Measurements from ENCODE around the gene AMACR. TPM values are rescaled to one million over a fixed set of nuclear protein-coding genes. Genes with fewer than 3 reads are reported as not detected.

AMACR gene
- total RNA-seq, 1 experiment from 2014 or later = 20.6 TPM

GRCh38 chr5:33938507-33938796 lies 69.4 kb downstream of the AMACR start:
- CTCF ChIA-PET = no interaction called here
- TF ChIP-seq SIN3A (IDR thresholded peaks at IDR 0.05; ENCODE audit: borderline replicate concordance, insufficient read depth, low read depth, low read length) (no peak), REST (IDR thresholded peaks at IDR 0.05; ENCODE audit: insufficient read depth in 1 of 2, low read depth in 2 of 2, low read length in 1 of 2) (no peak), TCF7L2 (IDR thresholded peaks at IDR 0.05; ENCODE audit: low read depth, low read length) (no peak), POLR2AphosphoS5 (IDR thresholded peaks at IDR 0.05; ENCODE audit: low read depth, low read length) (no peak), CTCF (IDR thresholded peaks at IDR 0.05) (no peak)
- no TSS peak for BruUV-seq (replicated peaks)
- Histone ChIP-seq H3K4me3 (ENCODE audit: low read depth in 2 of 2, low read length in 2 of 2) (no peak overlapping the region), H3K27ac (ENCODE audit: low read length) (no peak overlapping the region), H3K9me3 (ENCODE audit: control insufficient read depth, insufficient read depth, low read depth, low read length) (no peaks in the 10 kb centered on the region), H3K36me3 (ENCODE audit: control insufficient read depth, insufficient read depth, low read length) (no peaks in the 10 kb centered on the region), H3K27me3 (ENCODE audit: control insufficient read depth, insufficient read depth, low read length) (peaks cover 15% of the 10 kb centered on the region), H3K4me1 (ENCODE audit: control insufficient read depth, insufficient read depth, low read length) (no peaks in the 10 kb centered on the region)
- POLR2A ChIA-PET = interaction anchor here (0.6 kb wide), 1 partner anchor 495 kb away, joined by 6 read pairs; no protein-coding TSS in a partner anchor
- in situ Hi-C loops (cut with HindIII; ENCODE audit: low pct_unique_long_range_greater_than_20kb, low sequenced_read_pairs) = no loop called here
- no peak for DNase-seq (ENCODE audit: low read depth, low spot score)
- intact Hi-C loops (cut with micrococcal nuclease; ENCODE audit: unreplicated experiment) = loop anchor here (10.0 kb wide), 2 partner anchors 354 to 464 kb away; no protein-coding TSS in a partner anchor
- ATAC-seq = no peak

- no peak overlapping the region for H3K27ac ChIP-seq (ENCODE audit: low read length)
- no peaks in the 10 kb centered on the region for H3K4me1 ChIP-seq (ENCODE audit: control insufficient read depth, insufficient read depth, low read length)
- ATAC-seq (no peak), DNase-seq (ENCODE audit: low read depth, low spot score) (no peak)
- no TSS peak for BruUV-seq (replicated peaks)
- ChIA-PET CTCF (no interaction called here), POLR2A (no interaction called here)
- H3K9me3 ChIP-seq (ENCODE audit: control insufficient read depth, insufficient read depth, low read depth, low read length) = no peaks in the 10 kb centered on the region
- H3K36me3 ChIP-seq (ENCODE audit: control insufficient read depth, insufficient read depth, low read length) = no peaks in the 10 kb centered on the region
- intact Hi-C loops (cut with micrococcal nuclease; ENCODE audit: unreplicated experiment) (loop anchor here (10.0 kb wide), 2 partner anchors 353 to 463 kb away; no protein-coding TSS in a partner anchor), in situ Hi-C loops (cut with HindIII; ENCODE audit: low pct_unique_long_range_greater_than_20kb, low sequenced_read_pairs) (no loop called here)
- peaks cover 15% of the 10 kb centered on the region for H3K27me3 ChIP-seq (ENCODE audit: control insufficient read depth, insufficient read depth, low read length)
- H3K4me3 ChIP-seq (ENCODE audit: low read depth in 2 of 2, low read length in 2 of 2) = no peak overlapping the region
- TF ChIP-seq TCF7L2 (IDR thresholded peaks at IDR 0.05; ENCODE audit: low read depth, low read length) (no peak), REST (IDR thresholded peaks at IDR 0.05; ENCODE audit: insufficient read depth in 1 of 2, low read depth in 2 of 2, low read length in 1 of 2) (no peak), SIN3A (IDR thresholded peaks at IDR 0.05; ENCODE audit: borderline replicate concordance, insufficient read depth, low read depth, low read length) (no peak), CTCF (IDR thresholded peaks at IDR 0.05) (no peak), POLR2AphosphoS5 (IDR thresholded peaks at IDR 0.05; ENCODE audit: low read depth, low read length) (no peak)
Measured at GRCh38 chr5:33937707-33938506, 69.9 kb downstream of the AMACR start.

All from Panc1 (cell line).